ENCODE measurements around the gene APOC4.

APOC4 gene

DNA sequence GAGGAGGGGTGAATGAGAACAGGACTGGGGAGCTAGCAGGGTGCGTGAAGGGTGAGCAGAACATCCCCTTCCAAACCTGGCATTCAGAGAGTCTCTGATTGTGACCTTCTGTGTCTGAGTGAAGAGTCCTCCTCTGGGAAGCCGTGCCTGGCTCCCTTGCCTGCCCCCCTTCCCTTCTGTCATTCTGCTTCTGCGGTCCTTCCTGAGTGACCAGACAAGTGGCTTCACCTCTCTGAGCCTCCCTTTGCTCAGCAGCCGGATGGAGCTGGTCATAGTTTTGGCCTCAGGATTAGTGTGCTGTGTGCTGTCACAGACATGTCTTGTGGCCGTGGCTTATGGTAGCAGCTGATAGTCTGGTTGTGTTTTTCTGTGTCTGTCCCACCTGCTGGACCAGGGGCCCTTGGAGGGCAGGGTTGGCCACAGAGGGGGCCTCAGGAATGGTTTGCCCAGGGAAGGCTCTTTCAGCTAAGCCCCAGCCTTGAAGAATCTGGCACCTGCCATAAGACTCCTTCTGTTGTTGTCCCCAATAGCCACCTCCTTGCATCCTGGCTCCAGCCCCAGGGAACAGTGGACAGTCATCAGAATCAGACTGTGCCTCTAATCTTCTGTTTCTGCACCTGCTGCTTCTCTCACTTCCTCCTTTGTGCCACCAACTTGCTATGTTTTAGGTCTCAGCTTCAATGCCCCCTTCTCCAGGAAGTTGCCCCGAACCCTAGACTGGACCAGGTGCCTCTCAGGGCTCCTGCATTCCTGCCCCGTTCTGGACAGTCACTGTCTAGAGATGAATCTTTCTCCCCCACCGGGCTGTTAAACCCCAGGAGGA lies 19.1 kb downstream of the APOC4 start:
- Histone ChIP-seq H3K36me3 (ENCODE audit: insufficient read depth) (peaks cover 9% of the 10 kb centered on the region; the same call in 1 of the 2 replicates), H3K27ac (no peak overlapping the region), H3K4me3 (IDR thresholded peaks at IDR 0.05; ENCODE audit: insufficient read depth, low read depth, low read length) (no peak overlapping the region), H3K79me2 (ENCODE audit: insufficient read depth, low read depth) (peaks cover 69% of the 10 kb centered on the region), H3K4me1 (ENCODE audit: low read depth, poor library complexity, severe bottlenecking) (peaks cover 36% of the 10 kb centered on the region), H3K27me3 (ENCODE audit: insufficient read depth, low read depth) (no peaks in the 10 kb centered on the region), H4K20me1 (ENCODE audit: insufficient read depth) (no peaks in the 10 kb centered on the region; the same call in 1 of the 2 replicates), H3K9ac (no peak overlapping the region), H3K4me2 (no peak overlapping the region), H2AFZ (ENCODE audit: low read depth) (no peak overlapping the region)
- TF ChIP-seq, protein P1, sequence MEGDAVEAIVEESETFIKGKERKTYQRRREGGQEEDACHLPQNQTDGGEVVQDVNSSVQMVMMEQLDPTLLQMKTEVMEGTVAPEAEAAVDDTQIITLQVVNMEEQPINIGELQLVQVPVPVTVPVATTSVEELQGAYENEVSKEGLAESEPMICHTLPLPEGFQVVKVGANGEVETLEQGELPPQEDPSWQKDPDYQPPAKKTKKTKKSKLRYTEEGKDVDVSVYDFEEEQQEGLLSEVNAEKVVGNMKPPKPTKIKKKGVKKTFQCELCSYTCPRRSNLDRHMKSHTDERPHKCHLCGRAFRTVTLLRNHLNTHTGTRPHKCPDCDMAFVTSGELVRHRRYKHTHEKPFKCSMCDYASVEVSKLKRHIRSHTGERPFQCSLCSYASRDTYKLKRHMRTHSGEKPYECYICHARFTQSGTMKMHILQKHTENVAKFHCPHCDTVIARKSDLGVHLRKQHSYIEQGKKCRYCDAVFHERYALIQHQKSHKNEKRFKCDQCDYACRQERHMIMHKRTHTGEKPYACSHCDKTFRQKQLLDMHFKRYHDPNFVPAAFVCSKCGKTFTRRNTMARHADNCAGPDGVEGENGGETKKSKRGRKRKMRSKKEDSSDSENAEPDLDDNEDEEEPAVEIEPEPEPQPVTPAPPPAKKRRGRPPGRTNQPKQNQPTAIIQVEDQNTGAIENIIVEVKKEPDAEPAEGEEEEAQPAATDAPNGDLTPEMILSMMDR (conservative IDR thresholded peaks at IDR 0.05; ENCODE audit: low read depth, low read length) = no peak

- peaks cover 29% of the 10 kb centered on the region for H3K4me1 ChIP-seq (ENCODE audit: low read depth, poor library complexity, severe bottlenecking)
- H3K36me3 ChIP-seq (ENCODE audit: insufficient read depth) = peaks cover 9% of the 10 kb centered on the region; the same call in 1 of the 2 replicates
- no peak overlapping the region for H3K4me2 ChIP-seq
- no peaks in the 10 kb centered on the region for H4K20me1 ChIP-seq (ENCODE audit: insufficient read depth)
- H3K79me2 ChIP-seq (ENCODE audit: insufficient read depth, low read depth) = peaks cover 62% of the 10 kb centered on the region
- H2AFZ ChIP-seq (ENCODE audit: low read depth) = no peak overlapping the region
- no peak overlapping the region for H3K27ac ChIP-seq
- no peak overlapping the region for H3K9ac ChIP-seq
- no peaks in the 10 kb centered on the region for H3K27me3 ChIP-seq (ENCODE audit: insufficient read depth, low read depth)
- no peak overlapping the region for H3K4me3 ChIP-seq (IDR thresholded peaks at IDR 0.05; ENCODE audit: insufficient read depth, low read depth, low read length)
- TF ChIP-seq, protein P1 (conservative IDR thresholded peaks at IDR 0.05; ENCODE audit: low read depth, low read length) = no peak
Measured at GRCh38 chr19:44961821-44962220, 19.8 kb downstream of the APOC4 start.

- no peak overlapping the region for H3K4me2 ChIP-seq
- H3K4me1 ChIP-seq (ENCODE audit: low read depth, poor library complexity, severe bottlenecking) = no peaks in the 10 kb centered on the region
- peaks cover 9% of the 10 kb centered on the region; the same call in 1 of the 2 replicates for H3K36me3 ChIP-seq (ENCODE audit: insufficient read depth)
- H3K27ac ChIP-seq = no peak overlapping the region
- no peaks in the 10 kb centered on the region for H4K20me1 ChIP-seq (ENCODE audit: insufficient read depth)
- H2AFZ ChIP-seq (ENCODE audit: low read depth) = no peak overlapping the region
- H3K27me3 ChIP-seq (ENCODE audit: insufficient read depth, low read depth) = no peaks in the 10 kb centered on the region
- no peak overlapping the region for H3K9ac ChIP-seq
- TF ChIP-seq, protein P1 (conservative IDR thresholded peaks at IDR 0.05; ENCODE audit: low read depth, low read length) = no peak
- no peak overlapping the region for H3K4me3 ChIP-seq (IDR thresholded peaks at IDR 0.05; ENCODE audit: insufficient read depth, low read depth, low read length)
- peaks cover 5% of the 10 kb centered on the region; the same call in 1 of the 2 replicates for H3K79me2 ChIP-seq (ENCODE audit: insufficient read depth, low read depth)
Measured at GRCh38 chr19:44968118-44968517, 26.1 kb downstream of the APOC4 start.

GRCh38 chr19:44968670-44969069 lies 26.6 kb downstream of the APOC4 start:
- Histone ChIP-seq H3K4me1 (ENCODE audit: low read depth, poor library complexity, severe bottlenecking) (no peaks in the 10 kb centered on the region), H2AFZ (ENCODE audit: low read depth) (no peak overlapping the region), H3K79me2 (ENCODE audit: insufficient read depth, low read depth) (peaks cover 5% of the 10 kb centered on the region; the same call in 1 of the 2 replicates), H3K4me2 (no peak overlapping the region), H4K20me1 (ENCODE audit: insufficient read depth) (no peaks in the 10 kb centered on the region), H3K36me3 (ENCODE audit: insufficient read depth) (peaks cover 9% of the 10 kb centered on the region; the same call in 1 of the 2 replicates), H3K27ac (no peak overlapping the region), H3K9ac (no peak overlapping the region), H3K27me3 (ENCODE audit: insufficient read depth, low read depth) (no peaks in the 10 kb centered on the region), H3K4me3 (IDR thresholded peaks at IDR 0.05; ENCODE audit: insufficient read depth, low read depth, low read length) (no peak overlapping the region)
- TF ChIP-seq, protein P1 (conservative IDR thresholded peaks at IDR 0.05; ENCODE audit: low read depth, low read length) = no peak
